ENCODE results near the gene HOXB2. TPM values are rescaled to one million over a fixed set of nuclear protein-coding genes. Genes with fewer than 3 reads are reported as not detected.

The HOXB2 gene
- total and polyA plus RNA-seq, 2 of the 8 experiments (the other 6 are each of a cell fraction or from before 2014, with no cell fraction given), result not detected

DNA sequence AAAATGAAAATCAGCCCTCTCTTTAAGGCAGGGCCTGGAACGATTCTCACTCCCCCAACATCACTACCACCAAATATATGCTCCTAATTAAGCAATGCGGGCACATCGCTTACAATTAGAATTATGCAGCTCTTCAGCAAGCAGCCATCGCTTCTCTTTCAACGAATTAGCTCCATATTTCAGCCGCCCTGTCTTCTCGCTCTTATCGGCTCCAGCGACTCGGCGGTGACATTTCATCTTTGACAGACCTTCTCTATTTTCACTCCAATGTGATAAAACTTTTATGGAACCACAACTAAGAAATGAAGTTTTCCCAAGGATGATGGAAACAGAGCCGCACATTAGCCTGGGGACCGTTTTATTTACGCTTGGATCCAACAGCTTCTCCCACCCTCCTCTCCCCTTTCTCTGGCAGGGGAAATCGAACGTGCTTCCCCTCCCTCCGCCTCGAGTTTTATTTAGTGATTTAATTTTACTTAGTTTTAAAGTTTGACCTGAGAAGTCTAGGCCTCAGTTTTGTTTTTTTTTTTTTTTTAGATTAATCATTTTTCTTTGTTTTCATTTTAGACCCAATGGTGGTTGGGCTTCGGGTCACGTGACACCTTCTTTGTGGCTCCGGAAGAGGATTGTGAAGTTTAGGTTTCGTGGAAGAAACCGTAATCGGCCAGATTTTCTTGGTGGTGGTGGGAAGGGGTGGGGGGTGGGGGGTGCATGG lies 3.1 kb upstream of the HOXB2 start (continued):
- TF ChIP-seq, protein P1, sequence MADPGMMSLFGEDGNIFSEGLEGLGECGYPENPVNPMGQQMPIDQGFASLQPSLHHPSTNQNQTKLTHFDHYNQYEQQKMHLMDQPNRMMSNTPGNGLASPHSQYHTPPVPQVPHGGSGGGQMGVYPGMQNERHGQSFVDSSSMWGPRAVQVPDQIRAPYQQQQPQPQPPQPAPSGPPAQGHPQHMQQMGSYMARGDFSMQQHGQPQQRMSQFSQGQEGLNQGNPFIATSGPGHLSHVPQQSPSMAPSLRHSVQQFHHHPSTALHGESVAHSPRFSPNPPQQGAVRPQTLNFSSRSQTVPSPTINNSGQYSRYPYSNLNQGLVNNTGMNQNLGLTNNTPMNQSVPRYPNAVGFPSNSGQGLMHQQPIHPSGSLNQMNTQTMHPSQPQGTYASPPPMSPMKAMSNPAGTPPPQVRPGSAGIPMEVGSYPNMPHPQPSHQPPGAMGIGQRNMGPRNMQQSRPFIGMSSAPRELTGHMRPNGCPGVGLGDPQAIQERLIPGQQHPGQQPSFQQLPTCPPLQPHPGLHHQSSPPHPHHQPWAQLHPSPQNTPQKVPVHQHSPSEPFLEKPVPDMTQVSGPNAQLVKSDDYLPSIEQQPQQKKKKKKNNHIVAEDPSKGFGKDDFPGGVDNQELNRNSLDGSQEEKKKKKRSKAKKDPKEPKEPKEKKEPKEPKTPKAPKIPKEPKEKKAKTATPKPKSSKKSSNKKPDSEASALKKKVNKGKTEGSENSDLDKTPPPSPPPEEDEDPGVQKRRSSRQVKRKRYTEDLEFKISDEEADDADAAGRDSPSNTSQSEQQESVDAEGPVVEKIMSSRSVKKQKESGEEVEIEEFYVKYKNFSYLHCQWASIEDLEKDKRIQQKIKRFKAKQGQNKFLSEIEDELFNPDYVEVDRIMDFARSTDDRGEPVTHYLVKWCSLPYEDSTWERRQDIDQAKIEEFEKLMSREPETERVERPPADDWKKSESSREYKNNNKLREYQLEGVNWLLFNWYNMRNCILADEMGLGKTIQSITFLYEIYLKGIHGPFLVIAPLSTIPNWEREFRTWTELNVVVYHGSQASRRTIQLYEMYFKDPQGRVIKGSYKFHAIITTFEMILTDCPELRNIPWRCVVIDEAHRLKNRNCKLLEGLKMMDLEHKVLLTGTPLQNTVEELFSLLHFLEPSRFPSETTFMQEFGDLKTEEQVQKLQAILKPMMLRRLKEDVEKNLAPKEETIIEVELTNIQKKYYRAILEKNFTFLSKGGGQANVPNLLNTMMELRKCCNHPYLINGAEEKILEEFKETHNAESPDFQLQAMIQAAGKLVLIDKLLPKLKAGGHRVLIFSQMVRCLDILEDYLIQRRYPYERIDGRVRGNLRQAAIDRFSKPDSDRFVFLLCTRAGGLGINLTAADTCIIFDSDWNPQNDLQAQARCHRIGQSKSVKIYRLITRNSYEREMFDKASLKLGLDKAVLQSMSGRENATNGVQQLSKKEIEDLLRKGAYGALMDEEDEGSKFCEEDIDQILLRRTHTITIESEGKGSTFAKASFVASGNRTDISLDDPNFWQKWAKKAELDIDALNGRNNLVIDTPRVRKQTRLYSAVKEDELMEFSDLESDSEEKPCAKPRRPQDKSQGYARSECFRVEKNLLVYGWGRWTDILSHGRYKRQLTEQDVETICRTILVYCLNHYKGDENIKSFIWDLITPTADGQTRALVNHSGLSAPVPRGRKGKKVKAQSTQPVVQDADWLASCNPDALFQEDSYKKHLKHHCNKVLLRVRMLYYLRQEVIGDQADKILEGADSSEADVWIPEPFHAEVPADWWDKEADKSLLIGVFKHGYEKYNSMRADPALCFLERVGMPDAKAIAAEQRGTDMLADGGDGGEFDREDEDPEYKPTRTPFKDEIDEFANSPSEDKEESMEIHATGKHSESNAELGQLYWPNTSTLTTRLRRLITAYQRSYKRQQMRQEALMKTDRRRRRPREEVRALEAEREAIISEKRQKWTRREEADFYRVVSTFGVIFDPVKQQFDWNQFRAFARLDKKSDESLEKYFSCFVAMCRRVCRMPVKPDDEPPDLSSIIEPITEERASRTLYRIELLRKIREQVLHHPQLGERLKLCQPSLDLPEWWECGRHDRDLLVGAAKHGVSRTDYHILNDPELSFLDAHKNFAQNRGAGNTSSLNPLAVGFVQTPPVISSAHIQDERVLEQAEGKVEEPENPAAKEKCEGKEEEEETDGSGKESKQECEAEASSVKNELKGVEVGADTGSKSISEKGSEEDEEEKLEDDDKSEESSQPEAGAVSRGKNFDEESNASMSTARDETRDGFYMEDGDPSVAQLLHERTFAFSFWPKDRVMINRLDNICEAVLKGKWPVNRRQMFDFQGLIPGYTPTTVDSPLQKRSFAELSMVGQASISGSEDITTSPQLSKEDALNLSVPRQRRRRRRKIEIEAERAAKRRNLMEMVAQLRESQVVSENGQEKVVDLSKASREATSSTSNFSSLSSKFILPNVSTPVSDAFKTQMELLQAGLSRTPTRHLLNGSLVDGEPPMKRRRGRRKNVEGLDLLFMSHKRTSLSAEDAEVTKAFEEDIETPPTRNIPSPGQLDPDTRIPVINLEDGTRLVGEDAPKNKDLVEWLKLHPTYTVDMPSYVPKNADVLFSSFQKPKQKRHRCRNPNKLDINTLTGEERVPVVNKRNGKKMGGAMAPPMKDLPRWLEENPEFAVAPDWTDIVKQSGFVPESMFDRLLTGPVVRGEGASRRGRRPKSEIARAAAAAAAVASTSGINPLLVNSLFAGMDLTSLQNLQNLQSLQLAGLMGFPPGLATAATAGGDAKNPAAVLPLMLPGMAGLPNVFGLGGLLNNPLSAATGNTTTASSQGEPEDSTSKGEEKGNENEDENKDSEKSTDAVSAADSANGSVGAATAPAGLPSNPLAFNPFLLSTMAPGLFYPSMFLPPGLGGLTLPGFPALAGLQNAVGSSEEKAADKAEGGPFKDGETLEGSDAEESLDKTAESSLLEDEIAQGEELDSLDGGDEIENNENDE (IDR thresholded peaks at IDR 0.05; ENCODE audit: insufficient replicate concordance, low read length), result no peak
- TF ChIP-seq RNF2 (IDR thresholded peaks at IDR 0.05; ENCODE audit: borderline replicate concordance, low read depth, low read length, missing control alignments, poor library complexity, severe bottlenecking), result peak; percentile 91
- no peak for TF ChIP-seq BRCA1 (IDR thresholded peaks at IDR 0.05; ENCODE audit: low read depth, low read length)
- TF ChIP-seq MAFK (IDR thresholded peaks at IDR 0.05; ENCODE audit: low read depth, low read length), result no peak
- no peak for TF ChIP-seq SP4 (IDR thresholded peaks at IDR 0.05; ENCODE audit: low read length)
- TF ChIP-seq SAP30 (IDR thresholded peaks at IDR 0.05; ENCODE audit: insufficient read depth, insufficient replicate concordance, low read length), result no peak
- TF ChIP-seq EZH2 (IDR thresholded peaks at IDR 0.05; ENCODE audit: low read depth, low read length, severe bottlenecking), result peak; percentile 17
- TF ChIP-seq RBBP5 (IDR thresholded peaks at IDR 0.05; ENCODE audit: borderline replicate concordance, low read depth, low read length), result no peak
- no peak for TF ChIP-seq TEAD4 (IDR thresholded peaks at IDR 0.05; ENCODE audit: low read depth, low read length)
- peak; percentile 21; the same call in 1 of the 2 replicates for TF ChIP-seq SUZ12 (IDR thresholded peaks at IDR 0.05; ENCODE audit: low read length)
